GM21825 (cell line): ENCODE measurements around the gene XKR7.
"Not testable (repeated sequence)": the region's sequence is repeated elsewhere in the genome, so short reads cannot be mapped to it uniquely, and the experiment has no call there.

Experiments
- ATAC-seq: cut with Tn5 transposase; IDR thresholded peaks from one replicate; pipeline ENCODE4 v1.9.1; 2021; ENCODE audit warnings: mild to moderate bottlenecking, moderate library complexity; ENCODE audit not compliant: unreplicated experiment

The XKR7 gene

GRCh38 chr20:32010666-32011065 lies 42.7 kb downstream of the XKR7 start:
- no peak for ATAC-seq

DNA sequence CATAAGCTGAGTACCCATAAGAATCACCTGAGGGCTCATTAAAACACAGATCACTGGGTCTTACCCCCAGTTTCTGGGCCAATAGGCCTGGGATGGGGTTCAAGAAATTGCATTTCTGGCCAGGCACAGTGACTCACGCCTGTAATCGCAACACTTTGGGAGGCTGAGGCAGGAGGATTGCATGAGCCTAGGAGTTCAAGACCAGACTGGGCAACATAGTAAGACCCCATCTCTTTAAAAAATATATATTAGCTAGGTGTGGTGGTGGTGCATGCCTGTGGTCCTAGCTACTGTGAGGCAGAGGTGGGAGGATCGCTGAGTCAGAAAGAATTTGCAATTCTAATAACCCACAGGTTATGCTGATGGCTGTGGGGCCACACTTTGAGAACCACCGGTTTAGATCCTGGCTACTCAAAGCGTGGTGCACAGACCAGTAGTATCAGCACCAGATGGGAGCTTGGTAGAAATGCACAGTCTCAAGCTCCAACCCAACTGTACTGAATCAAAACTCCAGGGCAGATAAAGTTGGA lies 44.3 kb downstream of the XKR7 start:
- ATAC-seq = no peak

DNA sequence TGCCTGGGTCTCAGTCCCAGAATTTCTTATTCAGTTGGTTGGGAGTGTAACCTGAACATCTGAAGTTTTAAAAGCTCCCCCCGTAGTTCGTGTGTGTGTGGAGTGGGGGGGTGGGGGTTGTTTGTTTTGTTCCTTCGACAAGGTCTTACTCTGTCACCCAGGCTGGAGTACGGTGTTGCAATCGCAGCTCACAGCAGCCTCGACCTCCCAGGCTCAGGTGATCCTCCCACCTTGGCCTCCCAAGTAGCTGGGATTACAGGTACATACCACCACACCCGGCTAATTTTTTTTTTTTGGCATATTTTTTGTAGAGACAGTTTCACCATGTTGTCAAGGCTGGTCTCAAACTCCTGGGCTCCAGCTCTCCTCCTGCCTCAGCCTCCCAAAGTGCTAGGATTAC lies 45.4 kb downstream of the XKR7 start:
- no peak for ATAC-seq

DNA sequence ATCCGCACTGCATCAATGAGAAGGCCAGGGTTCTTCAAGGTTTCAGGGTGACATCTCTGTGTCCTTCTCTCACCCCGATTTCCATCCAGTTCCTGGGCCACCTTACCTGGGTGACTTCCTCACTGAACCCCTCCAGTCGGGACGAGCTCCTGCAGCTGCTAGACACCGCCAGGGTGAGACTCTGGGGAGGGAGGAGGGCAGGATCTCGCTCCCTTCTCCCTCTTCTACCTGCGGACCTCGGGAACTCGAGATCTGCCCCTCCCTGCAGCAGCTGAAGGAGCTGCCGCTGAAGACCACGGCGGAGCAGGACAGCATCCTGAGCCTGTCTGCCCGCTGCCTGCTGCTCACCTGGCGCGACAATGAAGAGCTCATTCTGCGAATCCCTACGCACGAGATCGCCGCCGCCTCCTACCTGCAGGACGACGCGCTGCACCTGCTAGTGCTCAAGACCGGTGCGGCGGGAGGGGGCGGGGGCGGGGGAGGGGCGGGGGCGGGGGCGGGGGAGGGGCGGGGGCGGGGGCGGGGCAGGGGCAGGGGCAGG lies 49.8 kb downstream of the XKR7 start:
- no peak for ATAC-seq

DNA sequence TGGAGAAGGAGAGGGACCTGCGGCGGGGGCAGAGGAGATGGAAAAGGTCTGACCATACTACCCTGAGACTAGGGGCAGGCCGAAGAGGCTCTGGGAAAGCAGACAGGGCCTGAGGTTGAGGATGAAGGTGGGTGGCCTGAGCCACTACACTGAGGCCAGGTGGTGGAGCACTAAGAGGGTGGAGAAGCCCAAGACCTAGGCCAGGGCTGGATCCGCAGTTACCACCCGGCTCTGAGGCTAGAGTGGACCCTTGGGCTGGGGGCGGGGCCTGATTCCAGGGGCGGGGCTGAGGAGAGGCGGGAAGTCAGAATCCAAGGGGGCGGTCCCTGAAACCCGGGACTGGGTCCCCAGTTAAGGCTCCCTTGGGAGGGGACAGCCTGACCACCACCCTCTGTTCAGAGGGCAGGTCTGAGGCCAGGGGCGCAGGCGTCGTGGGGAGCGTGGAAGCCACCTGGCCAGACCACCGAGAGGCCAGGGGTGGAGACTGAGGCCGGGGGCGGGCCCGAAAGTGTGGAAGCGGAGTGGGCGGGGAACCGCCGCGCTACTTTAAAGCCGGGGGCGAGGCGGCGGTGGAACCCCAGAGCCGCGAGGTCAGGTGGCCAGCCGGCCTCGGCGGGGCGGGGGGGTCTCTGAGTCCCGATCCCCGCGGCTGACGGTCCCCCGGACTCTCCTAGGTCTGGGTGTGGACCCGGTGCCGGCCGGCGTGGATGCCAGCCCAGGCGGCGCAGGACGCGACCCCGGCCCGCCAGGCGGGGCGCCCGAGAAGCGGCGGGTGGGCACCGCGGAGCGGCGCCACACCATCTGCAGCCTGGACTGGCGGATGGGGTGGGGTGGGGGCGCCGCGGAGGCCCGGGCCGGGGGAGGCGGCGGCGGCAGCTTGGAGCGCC lies 50.6 kb downstream of the XKR7 start:
- no peak for ATAC-seq

GRCh38 chr20:32019156-32019510 lies 51.2 kb downstream of the XKR7 start:
- no peak for ATAC-seq

GRCh38 chr20:32019563-32020463 lies 51.9 kb downstream of the XKR7 start:
- no peak for ATAC-seq

DNA sequence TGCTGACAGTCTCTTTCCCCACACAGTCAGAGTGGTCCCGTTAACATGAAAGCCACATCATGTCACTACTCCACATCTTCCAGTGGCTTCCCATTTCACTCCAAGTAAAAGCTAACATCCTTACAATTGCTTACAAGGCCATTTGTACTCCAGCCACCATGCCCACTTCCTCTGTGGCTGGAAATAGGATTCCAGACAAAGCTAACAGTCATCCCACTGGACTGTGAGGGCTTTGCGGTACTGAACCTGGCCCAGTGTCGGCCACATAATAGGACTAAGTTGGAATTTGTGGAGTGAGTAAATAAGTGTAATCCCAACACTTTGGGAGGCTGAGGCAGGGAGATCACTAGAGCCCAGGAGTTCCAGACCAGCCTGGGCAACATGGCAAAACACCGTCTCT lies 53.1 kb downstream of the XKR7 start:
- ATAC-seq = no peak

- no peak for ATAC-seq
These were observed 56.8 kb downstream of the XKR7 start for GRCh38 chr20:32024683-32025295.

GRCh38 chr20:32027643-32028042 lies 59.7 kb downstream of the XKR7 start:
- ATAC-seq = no peak

GRCh38 chr20:32028647-32029372 lies 60.9 kb downstream of the XKR7 start:
- no peak for ATAC-seq

DNA sequence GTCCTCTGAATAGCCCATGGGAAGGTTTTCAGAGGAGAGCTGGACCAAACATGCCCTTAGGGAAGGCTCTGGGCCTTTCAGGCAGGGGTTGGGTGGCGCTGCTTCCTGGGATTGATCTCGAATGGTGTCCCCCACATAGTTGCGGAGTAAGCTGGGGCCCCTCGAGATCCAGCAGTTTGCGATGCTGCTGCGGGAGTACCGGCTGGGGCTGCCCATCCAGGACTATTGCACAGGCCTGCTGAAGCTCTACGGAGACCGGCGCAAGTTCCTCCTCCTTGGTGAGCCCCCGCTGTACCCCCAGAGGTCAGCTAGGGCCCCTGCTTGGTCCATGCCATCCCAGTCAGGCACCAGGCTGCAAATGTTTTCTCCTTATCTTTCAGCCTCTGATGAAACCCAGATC lies 61.6 kb downstream of the XKR7 start:
- ATAC-seq = no peak

GRCh38 chr20:32031007-32031958 lies 63.3 kb downstream of the XKR7 start:
- ATAC-seq = no peak

DNA sequence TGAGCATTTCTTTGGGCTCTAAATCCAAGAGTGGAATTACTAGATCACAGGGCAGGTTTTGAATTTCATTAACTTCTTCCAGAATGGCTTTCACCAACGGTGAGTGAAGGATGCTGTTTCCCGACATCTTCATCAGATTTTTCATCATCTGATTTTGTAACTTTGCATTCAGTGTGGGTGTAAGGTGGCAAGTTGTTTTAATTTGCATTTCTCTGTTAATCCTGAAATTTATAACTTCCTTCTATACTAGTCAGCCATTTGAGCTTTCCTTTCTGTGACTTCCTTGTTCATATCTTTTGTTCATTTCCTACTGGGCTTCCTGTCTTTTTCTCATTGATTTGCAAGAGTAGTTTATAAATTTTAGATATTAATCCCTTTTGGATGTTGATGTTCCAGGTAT lies 65.4 kb downstream of the XKR7 start:
- no peak for ATAC-seq

GRCh38 chr20:32033721-32034120 lies 65.8 kb downstream of the XKR7 start:
- ATAC-seq = not testable (repeated sequence)

- ATAC-seq = no peak
These were observed 66.9 kb downstream of the XKR7 start for GRCh38 chr20:32034581-32035425.

DNA sequence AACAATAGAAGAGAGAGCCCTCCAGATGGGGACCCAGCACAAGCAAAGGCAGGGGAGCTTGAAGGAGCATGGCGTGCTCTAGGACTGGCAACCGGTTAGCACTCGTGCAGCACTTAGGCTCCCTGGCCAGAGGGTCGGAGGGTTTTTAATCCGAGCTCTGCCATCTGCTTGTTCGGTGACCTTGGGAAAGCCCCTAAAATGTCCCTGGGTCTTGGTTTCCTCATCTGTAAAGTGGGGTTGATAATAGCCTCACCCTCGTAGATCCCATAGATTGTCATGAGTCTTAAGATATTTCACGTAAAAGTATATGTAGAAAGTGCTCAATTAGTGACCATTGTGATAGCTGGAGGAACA lies 67.5 kb downstream of the XKR7 start:
- no peak for ATAC-seq

DNA sequence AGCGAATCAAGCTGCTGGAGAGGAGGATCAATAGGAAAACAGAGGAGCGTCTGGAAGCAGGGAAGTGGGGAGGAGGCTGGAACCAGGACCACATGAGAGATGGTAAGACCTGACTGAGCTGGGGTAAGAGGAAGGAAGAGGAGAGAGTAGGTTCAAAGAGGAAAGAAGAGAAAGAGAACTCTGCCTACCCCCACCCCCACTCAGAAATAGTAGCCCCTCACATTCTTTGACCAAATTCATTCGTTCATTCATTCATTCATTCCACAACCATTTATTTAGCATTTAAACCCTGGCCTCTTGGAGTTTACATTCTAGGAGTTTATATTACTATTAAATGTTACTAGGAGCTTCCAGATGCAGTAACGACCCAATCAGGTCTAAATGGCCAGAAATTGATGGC lies 68.3 kb downstream of the XKR7 start:
- no peak for ATAC-seq
